Activated T-cell treated with anti-CD3 and anti-CD28 coated beads, Interleukin-2, amount 50 U/mL, for 72 hours (primary cell): ENCODE results near the gene TES. TPM values are rescaled to one million over a fixed set of nuclear protein-coding genes. Genes with fewer than 3 reads are reported as not detected.

ENCODE experiments used
- ATAC-seq, 2 donors: fragments of 150-1000 bp; cut with Tn5 transposase; replicated peaks in 1 of 2; 2 replicates each; pipeline ENCODE4 v1.10.0; 2021; ENCODE audit warnings: moderate library complexity in 2 of 2, mild to moderate bottlenecking in 1 of 2
- DNase-seq, 2 donors: peaks; one replicate each; pipeline ENCODE4 v3.0.0; 2021 to 2022; ENCODE audit warnings: mixed read lengths in 1 of 2
- H3K27ac Mint-ChIP-seq: one replicate; pipeline ENCODE4 v1.8.0; 2022; ENCODE audit warnings: mild to moderate bottlenecking, moderate library complexity, mixed read lengths
- H3K27me3 Mint-ChIP-seq: one replicate; pipeline ENCODE4 v1.8.0; 2022; ENCODE audit warnings: low read depth, mixed read lengths
- H3K36me3 Mint-ChIP-seq, 2 donors: one replicate each; pipeline ENCODE4 v1.8.0; 2022; ENCODE audit warnings: mixed read lengths in 2 of 2, mild to moderate bottlenecking in 1 of 2; ENCODE audit not compliant: insufficient read depth in 2 of 2
- H3K4me1 Mint-ChIP-seq: one replicate; pipeline ENCODE4 v1.8.0; 2022; ENCODE audit warnings: low read depth, mixed read lengths
- H3K4me3 Mint-ChIP-seq, 2 donors: one replicate each; pipeline ENCODE4 v1.8.0; 2022; ENCODE audit warnings: mild to moderate bottlenecking in 2 of 2, mixed read lengths in 2 of 2, moderate library complexity in 2 of 2
- H3K9me3 Mint-ChIP-seq, 2 donors: one replicate each; pipeline ENCODE4 v1.8.0; 2022; ENCODE audit warnings: mixed read lengths in 2 of 2
- total RNA-seq, 2 donors: library from RNA; stranded (reverse); gene quantifications; one replicate each; pipeline ENCODE4 v1.2.3, GENCODE V29; 2022

TES gene
- total RNA-seq, 2 donors from 2014 or later = 121 to 125 TPM

- H3K4me1 Mint-ChIP-seq = no peaks in the 10 kb centered on the region
These were observed 13.0 kb upstream of the TES start for GRCh38 chr7:116197360-116197759.

GRCh38 chr7:116198748-116199410 lies 11.5 kb upstream of the TES start:
- H3K4me1 Mint-ChIP-seq = no peaks in the 10 kb centered on the region
- H3K4me3 Mint-ChIP-seq = no peak overlapping the region
- no peaks in the 10 kb centered on the region for H3K27me3 Mint-ChIP-seq
- ATAC-seq = no peak
- no peaks in the 10 kb centered on the region for H3K9me3 Mint-ChIP-seq
- H3K27ac Mint-ChIP-seq = no peak overlapping the region
- H3K36me3 Mint-ChIP-seq = no peaks in the 10 kb centered on the region
- no peak for DNase-seq

More at GRCh38 chr7:116197360-116197759, 13.0 kb upstream of the TES start:
- no peaks in the 10 kb centered on the region for H3K9me3 Mint-ChIP-seq
- ATAC-seq (no peak), DNase-seq (no peak)
- H3K27ac Mint-ChIP-seq = no peak overlapping the region
- no peak overlapping the region for H3K4me3 Mint-ChIP-seq
- no peaks in the 10 kb centered on the region for H3K27me3 Mint-ChIP-seq
- no peaks in the 10 kb centered on the region for H3K36me3 Mint-ChIP-seq

GRCh38 chr7:116200963-116201362 lies 9.4 kb upstream of the TES start:
- H3K4me1 Mint-ChIP-seq = no peaks in the 10 kb centered on the region
- H3K36me3 Mint-ChIP-seq = no peaks in the 10 kb centered on the region
- no peak overlapping the region for H3K4me3 Mint-ChIP-seq
- no peaks in the 10 kb centered on the region for H3K27me3 Mint-ChIP-seq
- H3K9me3 Mint-ChIP-seq = no peaks in the 10 kb centered on the region
- no peak overlapping the region for H3K27ac Mint-ChIP-seq
- no peak for ATAC-seq
- no peak for DNase-seq

GRCh38 chr7:116206141-116206540 lies 4.2 kb upstream of the TES start:
- H3K4me1 Mint-ChIP-seq = peaks cover 13% of the 10 kb centered on the region

GRCh38 chr7:116208919-116209318 lies 1.4 kb upstream of the TES start:
- Mint-ChIP-seq H3K4me1 (peaks cover 33% of the 10 kb centered on the region), H3K36me3 (peaks cover 3 to 4% of the 10 kb centered on the region in 2 donors), H3K9me3 (peaks cover 0 to 4% of the 10 kb centered on the region in 2 donors), H3K27ac (no peak overlapping the region), H3K4me3 (no peak overlapping the region), H3K27me3 (no peaks in the 10 kb centered on the region)
- ATAC-seq (no peak), DNase-seq (no peak)

More at GRCh38 chr7:116206141-116206540, 4.2 kb upstream of the TES start:
- Mint-ChIP-seq H3K36me3 (peaks cover 1 to 2% of the 10 kb centered on the region in 2 donors), H3K27ac (peak overlapping the region; percentile 70), H3K4me3 (no peak overlapping the region), H3K9me3 (peaks cover 0 to 4% of the 10 kb centered on the region in 2 donors), H3K27me3 (no peaks in the 10 kb centered on the region)
- no peak for DNase-seq
- ATAC-seq = no peak

- Mint-ChIP-seq H3K9me3 (peaks cover 0 to 4% of the 10 kb centered on the region in 2 donors), H3K4me3 (peak overlapping the region; percentile 92 to 97), H3K36me3 (peaks cover 3 to 4% of the 10 kb centered on the region in 2 donors), H3K27ac (peak overlapping the region; percentile 74), H3K4me1 (peaks cover 40% of the 10 kb centered on the region), H3K27me3 (no peaks in the 10 kb centered on the region)
- DNase-seq = peak in 1 of 2 donors; percentile 15
- no peak for ATAC-seq
These were observed 723 bp upstream of the TES start for GRCh38 chr7:116209561-116210070.

- peaks cover 4 to 8% of the 10 kb centered on the region in 2 donors for H3K36me3 Mint-ChIP-seq
- H3K9me3 Mint-ChIP-seq = peaks cover 0 to 4% of the 10 kb centered on the region in 2 donors
- peak; percentile 76 to 78 for DNase-seq
- no peaks in the 10 kb centered on the region for H3K27me3 Mint-ChIP-seq
- H3K4me1 Mint-ChIP-seq = peaks cover 56% of the 10 kb centered on the region
- peak overlapping the region; percentile 92 to 97 for H3K4me3 Mint-ChIP-seq
- peak overlapping the region; percentile 98 for H3K27ac Mint-ChIP-seq
- ATAC-seq = peak; percentile 78 to 80
These were observed 920 bp downstream of the TES start for GRCh38 chr7:116211006-116211912.

GRCh38 chr7:116211913-116212596 lies 1.7 kb downstream of the TES start:
- Mint-ChIP-seq H3K4me3 (peak overlapping the region; percentile 92 to 97), H3K9me3 (peaks cover 0 to 4% of the 10 kb centered on the region in 2 donors), H3K27ac (peak overlapping the region; percentile 98), H3K36me3 (peaks cover 4 to 8% of the 10 kb centered on the region in 2 donors), H3K27me3 (no peaks in the 10 kb centered on the region), H3K4me1 (peaks cover 63% of the 10 kb centered on the region)
- ATAC-seq (no peak), DNase-seq (peak; percentile 13 to 14)

- H3K27me3 Mint-ChIP-seq = no peaks in the 10 kb centered on the region
- no peaks in the 10 kb centered on the region for H3K9me3 Mint-ChIP-seq
- peaks cover 4 to 8% of the 10 kb centered on the region in 2 donors for H3K36me3 Mint-ChIP-seq
- DNase-seq = no peak
- ATAC-seq = no peak
- peaks cover 69% of the 10 kb centered on the region for H3K4me1 Mint-ChIP-seq
- H3K4me3 Mint-ChIP-seq = peak overlapping the region; percentile 92 to 97
- peak overlapping the region; percentile 98 for H3K27ac Mint-ChIP-seq
These were observed 2.5 kb downstream of the TES start for GRCh38 chr7:116212869-116213268.

- Mint-ChIP-seq H3K27ac (peak overlapping the region; percentile 98), H3K9me3 (no peaks in the 10 kb centered on the region), H3K4me3 (peak overlapping the region; percentile 92 to 97), H3K4me1 (peaks cover 76% of the 10 kb centered on the region), H3K36me3 (peaks cover 4 to 8% of the 10 kb centered on the region in 2 donors), H3K27me3 (no peaks in the 10 kb centered on the region)
- DNase-seq (no peak), ATAC-seq (no peak)
These were observed 3.2 kb downstream of the TES start for GRCh38 chr7:116213361-116214130.

- DNase-seq (no peak), ATAC-seq (no peak)
- H3K4me1 Mint-ChIP-seq = peaks cover 80% of the 10 kb centered on the region
- no peaks in the 10 kb centered on the region for H3K9me3 Mint-ChIP-seq
- peak overlapping the region; percentile 89 for H3K27ac Mint-ChIP-seq
- H3K27me3 Mint-ChIP-seq = no peaks in the 10 kb centered on the region
- peak overlapping the region; percentile 33 to 97 for H3K4me3 Mint-ChIP-seq
- peaks cover 4 to 8% of the 10 kb centered on the region in 2 donors for H3K36me3 Mint-ChIP-seq
These were observed 4.6 kb downstream of the TES start for GRCh38 chr7:116214921-116215320.

- H3K4me3 Mint-ChIP-seq = peak overlapping the region; percentile 44 to 97
- peaks cover 83% of the 10 kb centered on the region for H3K4me1 Mint-ChIP-seq
These were observed 5.2 kb downstream of the TES start for GRCh38 chr7:116215551-116215950.

More at GRCh38 chr7:116215551-116215950, 5.2 kb downstream of the TES start:
- ATAC-seq (no peak), DNase-seq (no peak)
- no peaks in the 10 kb centered on the region for H3K9me3 Mint-ChIP-seq
- no peaks in the 10 kb centered on the region for H3K27me3 Mint-ChIP-seq
- H3K27ac Mint-ChIP-seq = peak overlapping the region; percentile 89
- H3K36me3 Mint-ChIP-seq = peaks cover 3 to 6% of the 10 kb centered on the region in 2 donors
